Lower leg skin (tissue), 4 donors: ENCODE data around the gene DMD. TPM values are rescaled to one million over a fixed set of nuclear protein-coding genes. Genes with fewer than 3 reads are reported as not detected.

Experiments used
- DNase-seq, 2 donors: peaks; one replicate each; pipeline ENCODE4 v3.0.0-alpha.2; 2019; ENCODE audit warnings: low spot score in 2 of 2
- H3K4me3 ChIP-seq: fragments of 200-600 bp; sonication (generic); 2 replicates; pipeline ENCODE4 v1.5.1; 2017; ENCODE audit warnings: mild to moderate bottlenecking, low read depth; ENCODE audit not compliant: poor library complexity, severe bottlenecking
- POLR2A ChIP-seq, 2 donors: fragments of 450-650 bp; IDR thresholded peaks; one replicate each; pipeline ENCODE4 v1.6.1; 2016 to 2017; ENCODE audit warnings: antibody characterized with exemption in 2 of 2, mild to moderate bottlenecking in 1 of 2, moderate library complexity in 1 of 2
- WGBS, 2 donors: methylation state at CpG; one replicate each; pipeline ENCODE4 v1.1.5; 2018; 5-methylcytosine and 5-hydroxymethylcytosine counted together
- intact Hi-C: fragments of 100-400 bp; cut with DNase I; formaldehyde crosslinking; loops from one replicate; pipeline ENCODE4 v1.15.0; 2023; ENCODE audit warnings: low total_unique reads
- total RNA-seq, 4 donors: library from RNA; depleted of rRNA; stranded (reverse); fragments of >200 nt; gene quantifications; one replicate each; pipeline ENCODE4 v1.1.0, GENCODE V29; 2016
- TF ChIP-seq, protein P1 (sequence below), 3 donors: fragments of 450-650 bp; IDR thresholded peaks; one replicate each; pipeline ENCODE4 v1.5.1; 2016; ENCODE audit warnings: antibody characterized with exemption in 3 of 3, mild to moderate bottlenecking in 3 of 3, moderate library complexity in 2 of 3

DMD gene
- total RNA-seq, 4 donors from 2014 or later, result 23.0 to 27.5 (median 26.7) TPM

DNA sequence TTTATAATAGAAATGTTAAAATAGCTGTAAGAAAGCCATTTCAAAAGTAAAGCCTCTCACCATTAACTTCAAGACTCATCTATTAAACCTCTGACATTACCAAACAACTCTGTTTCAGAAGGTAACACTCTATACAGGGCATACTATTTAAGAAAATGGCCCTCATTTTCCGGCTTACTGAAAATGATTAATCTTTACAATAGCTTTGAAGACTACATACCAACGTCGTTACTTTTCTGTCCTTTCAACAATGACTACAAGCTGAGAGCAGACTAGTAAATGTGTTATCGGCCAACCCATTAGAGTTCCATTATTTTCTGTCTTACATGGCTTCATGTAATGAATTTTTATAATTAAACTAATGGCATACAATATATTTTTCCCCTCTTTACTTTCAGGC is 1545.9 kb downstream of the DMD start:
- TF ChIP-seq, protein P1, sequence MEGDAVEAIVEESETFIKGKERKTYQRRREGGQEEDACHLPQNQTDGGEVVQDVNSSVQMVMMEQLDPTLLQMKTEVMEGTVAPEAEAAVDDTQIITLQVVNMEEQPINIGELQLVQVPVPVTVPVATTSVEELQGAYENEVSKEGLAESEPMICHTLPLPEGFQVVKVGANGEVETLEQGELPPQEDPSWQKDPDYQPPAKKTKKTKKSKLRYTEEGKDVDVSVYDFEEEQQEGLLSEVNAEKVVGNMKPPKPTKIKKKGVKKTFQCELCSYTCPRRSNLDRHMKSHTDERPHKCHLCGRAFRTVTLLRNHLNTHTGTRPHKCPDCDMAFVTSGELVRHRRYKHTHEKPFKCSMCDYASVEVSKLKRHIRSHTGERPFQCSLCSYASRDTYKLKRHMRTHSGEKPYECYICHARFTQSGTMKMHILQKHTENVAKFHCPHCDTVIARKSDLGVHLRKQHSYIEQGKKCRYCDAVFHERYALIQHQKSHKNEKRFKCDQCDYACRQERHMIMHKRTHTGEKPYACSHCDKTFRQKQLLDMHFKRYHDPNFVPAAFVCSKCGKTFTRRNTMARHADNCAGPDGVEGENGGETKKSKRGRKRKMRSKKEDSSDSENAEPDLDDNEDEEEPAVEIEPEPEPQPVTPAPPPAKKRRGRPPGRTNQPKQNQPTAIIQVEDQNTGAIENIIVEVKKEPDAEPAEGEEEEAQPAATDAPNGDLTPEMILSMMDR (IDR thresholded peaks at IDR 0.05), result no peak
- TF ChIP-seq POLR2A (IDR thresholded peaks at IDR 0.05), result no peak
- no peak for DNase-seq
- no peak overlapping the region for H3K4me3 ChIP-seq
- intact Hi-C loops, result no loop called here
- WGBS, 2 donors, result 74 to 86% methylated on average over 4 of the region's 4 CpGs

DNA sequence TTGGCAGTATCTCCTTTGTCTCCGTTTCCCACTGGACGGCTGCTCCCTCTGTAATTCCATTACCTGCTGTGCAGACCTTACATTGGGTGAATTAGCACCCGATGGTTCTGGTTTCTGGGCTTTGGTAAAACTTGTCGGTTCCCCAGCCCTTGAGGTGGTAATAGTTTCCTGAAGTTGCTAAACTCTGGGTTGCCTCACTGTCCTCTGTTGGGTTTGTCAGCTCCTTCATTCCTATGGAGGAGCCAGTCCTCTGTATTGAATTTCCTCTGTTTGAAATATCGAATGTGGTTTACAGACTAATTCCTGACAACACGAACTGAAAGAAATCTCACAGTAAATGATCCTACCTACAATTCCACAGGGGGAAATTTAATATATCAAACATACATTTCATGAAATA is 1548.2 kb downstream of the DMD start:
- intact Hi-C loops, result no loop called here
- no peak overlapping the region for H3K4me3 ChIP-seq
- WGBS, 2 donors, result 76 to 93% methylated on average over 6 of the region's 6 CpGs
- no peak for DNase-seq
- no peak for TF ChIP-seq POLR2A (IDR thresholded peaks at IDR 0.05)
- TF ChIP-seq, protein P1 (IDR thresholded peaks at IDR 0.05), result no peak

DNA sequence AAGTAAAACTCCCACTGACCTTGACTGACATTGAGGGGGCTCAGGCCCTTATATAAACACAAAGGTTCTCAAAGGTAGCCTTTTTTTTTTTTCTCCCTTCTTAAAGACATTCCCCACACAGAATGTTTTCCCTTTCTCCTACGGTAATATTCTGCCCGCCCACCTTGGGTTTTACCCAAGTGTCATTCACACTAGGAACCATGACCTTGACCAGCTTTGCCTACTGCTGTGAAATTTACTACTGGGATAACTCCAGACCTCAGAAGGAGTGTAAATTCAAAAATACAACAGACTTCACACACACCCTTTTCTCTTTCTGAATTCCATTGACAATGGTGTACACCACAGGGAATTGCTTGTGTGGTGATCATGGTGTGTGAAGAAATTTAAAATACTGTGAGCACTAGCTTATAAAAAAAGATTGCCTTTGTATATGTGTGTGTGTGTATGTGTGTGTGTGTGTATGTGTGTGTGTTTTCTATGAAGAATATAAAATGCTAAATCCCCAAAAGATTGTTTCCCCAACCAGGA is 1550.0 kb downstream of the DMD start:
- 61 to 68% methylated on average over 2 of the region's 2 CpGs for WGBS, 2 donors
- H3K4me3 ChIP-seq, result no peak overlapping the region
- DNase-seq, result no peak
- intact Hi-C loops, result no loop called here
- TF ChIP-seq, protein P1 (IDR thresholded peaks at IDR 0.05), result no peak
- TF ChIP-seq POLR2A (IDR thresholded peaks at IDR 0.05), result no peak

DNA sequence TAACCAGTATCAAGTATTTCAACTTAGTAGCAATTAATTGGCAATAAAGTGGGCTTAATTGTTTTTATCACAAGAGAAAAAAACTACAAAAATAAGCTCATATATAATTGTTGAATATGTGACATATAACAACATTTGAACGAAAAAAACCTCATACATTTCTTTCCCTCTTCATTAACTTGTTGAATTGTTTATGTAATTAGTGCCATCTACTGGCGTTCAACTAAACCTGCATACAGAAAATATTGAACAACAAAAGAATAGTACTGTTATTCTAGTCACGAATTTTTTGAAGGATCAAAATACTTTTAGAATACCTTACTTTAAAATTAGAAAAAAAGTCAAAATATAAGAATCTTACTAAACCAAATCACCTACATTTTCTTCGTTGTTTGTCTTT is 1553.0 kb downstream of the DMD start:
- H3K4me3 ChIP-seq, result no peak overlapping the region
- TF ChIP-seq, protein P1 (IDR thresholded peaks at IDR 0.05), result no peak
- TF ChIP-seq POLR2A (IDR thresholded peaks at IDR 0.05), result no peak
- DNase-seq, result no peak
- WGBS, 2 donors, result 3 to 9% methylated on average over 4 of the region's 4 CpGs
- intact Hi-C loops, result no loop called here

DNA sequence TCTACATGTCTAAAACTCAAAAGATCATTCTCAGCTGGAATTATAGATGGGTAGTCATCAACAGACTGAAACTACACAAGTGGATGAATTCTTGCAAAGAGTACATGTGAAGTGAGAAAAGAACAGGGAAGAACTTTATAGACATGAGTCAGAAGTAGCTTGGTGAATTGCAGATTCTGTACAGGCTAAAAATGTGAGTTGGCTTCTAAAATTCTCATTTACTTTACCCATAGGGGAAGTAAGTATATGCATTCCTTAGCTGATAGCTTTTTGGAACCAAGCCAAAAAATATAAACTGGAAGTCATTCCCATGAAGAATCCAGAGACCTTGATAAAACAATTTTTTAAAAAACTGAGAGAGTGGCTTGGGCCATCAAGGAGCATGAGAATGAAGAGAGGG is 1555.3 kb downstream of the DMD start:
- no peak for DNase-seq

DNA sequence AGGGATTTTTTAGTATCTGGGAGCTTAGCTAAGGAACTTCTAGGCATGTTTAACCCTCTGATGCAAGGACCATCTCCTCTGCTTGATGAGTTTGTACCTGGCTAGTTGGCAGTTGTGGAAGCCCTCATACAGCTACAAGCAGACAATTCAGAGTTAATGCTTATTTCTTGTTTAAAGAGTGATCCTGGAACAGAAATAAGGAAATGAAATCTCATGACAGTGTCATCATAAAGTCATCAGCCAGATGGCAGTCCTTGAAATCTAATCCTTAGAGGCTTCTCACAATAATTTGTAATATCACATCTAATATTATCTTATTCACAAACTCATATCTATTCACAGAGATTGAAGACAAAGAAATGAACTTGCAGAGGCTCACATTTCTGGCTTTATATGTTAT is 1557.9 kb downstream of the DMD start:
- intact Hi-C loops, result no loop called here
- no peak for TF ChIP-seq POLR2A (IDR thresholded peaks at IDR 0.05)
- H3K4me3 ChIP-seq, result no peak overlapping the region
- DNase-seq, result no peak

More for the DNA sequence above, 1555.3 kb downstream of the DMD start:
- intact Hi-C loops, result no loop called here
- no peak overlapping the region for H3K4me3 ChIP-seq
- no peak for TF ChIP-seq POLR2A (IDR thresholded peaks at IDR 0.05)
- TF ChIP-seq, protein P1 (IDR thresholded peaks at IDR 0.05), result no peak
